ENCODE results near the gene SKOR2.

DNA sequence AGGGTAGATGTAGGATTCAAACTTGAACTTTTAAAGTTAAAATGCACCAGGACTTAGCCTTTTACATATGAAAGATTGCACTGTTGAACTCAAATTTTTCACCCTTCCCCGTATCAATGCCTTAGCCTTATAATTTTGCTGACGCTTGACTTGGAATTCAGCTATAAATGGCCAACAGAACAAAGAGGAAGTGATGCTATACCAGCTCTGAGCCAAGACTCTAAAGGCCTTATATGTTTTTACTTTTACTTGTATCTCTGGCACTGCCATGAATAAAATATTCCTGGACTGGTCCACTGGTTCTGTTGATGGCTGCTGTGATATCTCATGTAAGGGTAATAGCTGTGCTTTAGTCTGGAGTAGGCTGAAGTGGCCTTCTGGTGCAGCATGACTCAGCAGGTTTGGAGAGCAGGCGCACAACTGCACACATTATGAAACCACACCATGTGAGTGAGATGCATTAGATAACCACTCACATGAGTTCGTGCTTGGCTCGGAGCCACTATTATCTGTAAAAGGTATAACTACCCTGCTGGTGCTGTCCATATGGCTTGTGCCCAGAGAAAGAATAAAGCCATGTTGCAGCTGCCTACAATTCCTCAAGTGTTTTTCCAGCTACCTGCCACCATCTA, 66.9 kb downstream of the SKOR2 start:
- TF ChIP-seq CTCF (conservative IDR thresholded peaks at IDR 0.05) (no peak), EZH2 (IDR thresholded peaks at IDR 0.05; ENCODE audit: low read depth) (no peak)

All from PC-9 (cell line).